CD4-positive, alpha-beta memory T cell (primary cell): ENCODE results near the gene ODF4. TPM values are rescaled to one million over a fixed set of nuclear protein-coding genes. Genes with fewer than 3 reads are reported as not detected.
"Not testable (repeated sequence)": the region's sequence is repeated elsewhere in the genome, so short reads cannot be mapped to it uniquely, and the experiment has no call there.

Source experiments
- CTCF ChIA-PET: fragments of 350-600 bp; sonication (Branson Sonifier 250); formaldehyde crosslinking; loops from one replicate; lab custom pipeline; 2021; ENCODE audit warnings: inconsistent platforms; ENCODE audit not compliant: partially characterized antibody; lab: Charles Lee
- POLR2A ChIA-PET: fragments of 350-600 bp; sonication (Branson Sonifier 250); formaldehyde crosslinking; loops from one replicate; lab custom pipeline; 2021; ENCODE audit not compliant: partially characterized antibody; lab: Charles Lee
- DNase-seq, 5 donors: peaks; one replicate each; pipeline versions ENCODE4 v3.0.0 to v3.0.0-alpha.2; 2020 to 2022; ENCODE audit warnings: mixed read lengths in 1 of 5
- H3K27ac ChIP-seq: one replicate; pipeline ENCODE4 v1.7.0; 2013; ENCODE audit warnings: low read depth, low read length
- H3K27me3 ChIP-seq: 2 replicates; pipeline ENCODE4 v1.7.0; 2013; ENCODE audit warnings: mild to moderate bottlenecking, low read length, moderate library complexity; ENCODE audit not compliant: insufficient read depth
- H3K36me3 ChIP-seq: 2 replicates; pipeline ENCODE4 v1.7.0; 2013; ENCODE audit warnings: mild to moderate bottlenecking, low read length, moderate library complexity; ENCODE audit not compliant: insufficient read depth
- H3K4me1 ChIP-seq: 2 replicates; pipeline ENCODE4 v1.7.0; 2013; ENCODE audit warnings: mild to moderate bottlenecking, low read length, moderate library complexity; ENCODE audit not compliant: insufficient read depth
- H3K4me3 ChIP-seq, 2 donors: one replicate each; pipeline ENCODE4 v1.7.0; 2013; ENCODE audit warnings: low read length in 2 of 2, mild to moderate bottlenecking in 1 of 2
- H3K9me3 ChIP-seq, 2 donors: one replicate each; pipeline ENCODE4 v1.7.0; 2013; ENCODE audit warnings: low read length in 2 of 2, control low read depth in 1 of 2; ENCODE audit not compliant: control insufficient read depth in 1 of 2
- H3K27ac Mint-ChIP-seq, 7 donors: one replicate each; pipeline ENCODE4 v1.8.0; 2020 to 2021; ENCODE audit warnings: mixed read lengths in 7 of 7, mild to moderate bottlenecking in 6 of 7, inconsistent platforms in 3 of 7, moderate library complexity in 3 of 7
- H3K27me3 Mint-ChIP-seq, 2 donors: one replicate each; pipeline ENCODE4 v1.8.0; 2020 to 2021; ENCODE audit warnings: mixed read lengths in 2 of 2
- H3K36me3 Mint-ChIP-seq, 2 donors: one replicate each; pipeline ENCODE4 v1.8.0; 2020 to 2021; ENCODE audit warnings: mixed read lengths in 2 of 2, inconsistent platforms in 1 of 2, mild to moderate bottlenecking in 1 of 2
- H3K4me1 Mint-ChIP-seq, 4 donors: one replicate each; pipeline ENCODE4 v1.8.0; 2020 to 2021; ENCODE audit warnings: mixed read lengths in 4 of 4, mild to moderate bottlenecking in 1 of 4
- H3K4me3 Mint-ChIP-seq, 8 donors: one replicate each; pipeline ENCODE4 v1.8.0; 2020 to 2021; ENCODE audit warnings: mixed read lengths in 8 of 8, mild to moderate bottlenecking in 7 of 8, moderate library complexity in 6 of 8, inconsistent platforms in 3 of 8
- H3K9me3 Mint-ChIP-seq, 8 donors: one replicate each; pipeline ENCODE4 v1.8.0; 2020 to 2021; ENCODE audit warnings: mixed read lengths in 8 of 8, mild to moderate bottlenecking in 5 of 8, inconsistent platforms in 3 of 8, moderate library complexity in 1 of 8
- intact Hi-C: fragments of 100-400 bp; cut with micrococcal nuclease; formaldehyde crosslinking; loops from one replicate; pipeline ENCODE4 v1.15.1; 2023
- polyA plus RNA-seq, 2 donors: library from polyadenylated mRNA; unstranded; fragments of 300-500 nt; fragmentation: Illumina TruSeq; gene quantifications; one replicate each; pipeline ENCODE4 v1.2.3, GENCODE V29; 2021
- total RNA-seq, 2 experiments: library from RNA; stranded (reverse); gene quantifications; one replicate each; pipeline ENCODE4 v1.2.3, GENCODE V29; 2021

The ODF4 gene
- total and polyA plus RNA-seq, 4 experiments from 2014 or later = not detected

- peak overlapping the region in 5 of 8 donors; percentile 46 to 68 (median 60) for H3K4me3 Mint-ChIP-seq
- H3K27me3 Mint-ChIP-seq = peaks cover 6 to 13% of the 10 kb centered on the region in 2 donors
- intact Hi-C loops = no loop called here
- H3K4me1 Mint-ChIP-seq = peaks cover 9 to 15% (median 10%) of the 10 kb centered on the region in 4 donors
- no peaks in the 10 kb centered on the region for H3K36me3 ChIP-seq
- H3K27me3 ChIP-seq = peaks cover 4% of the 10 kb centered on the region
- H3K27ac Mint-ChIP-seq = peak overlapping the region; percentile 64 to 96 (median 93)
- no peaks in the 10 kb centered on the region for H3K9me3 Mint-ChIP-seq
- H3K27ac ChIP-seq = no peak overlapping the region
- CTCF ChIA-PET = interaction anchor here (0.6 to 2.7 kb wide), 8 partner anchors 10 to 495 kb away, joined by 3 to 13 read pairs (median 6); partner anchors contain the start of gene KRABD2
- POLR2A ChIA-PET = interaction anchor here (0.6 to 2.8 kb wide), 4 partner anchors 10 to 42 kb away, joined by 3 to 18 read pairs (median 6); partner anchors contain the start of genes KRABD2 and NDEL1
- H3K4me3 ChIP-seq = no peak overlapping the region
- peaks cover 19% of the 10 kb centered on the region for H3K4me1 ChIP-seq
- H3K9me3 ChIP-seq = no peaks in the 10 kb centered on the region
- no peaks in the 10 kb centered on the region for H3K36me3 Mint-ChIP-seq
- peak; percentile 40 to 77 (median 56) for DNase-seq
Observed at GRCh38 chr17:8393470-8394231, 54.0 kb downstream of the ODF4 start.

DNA sequence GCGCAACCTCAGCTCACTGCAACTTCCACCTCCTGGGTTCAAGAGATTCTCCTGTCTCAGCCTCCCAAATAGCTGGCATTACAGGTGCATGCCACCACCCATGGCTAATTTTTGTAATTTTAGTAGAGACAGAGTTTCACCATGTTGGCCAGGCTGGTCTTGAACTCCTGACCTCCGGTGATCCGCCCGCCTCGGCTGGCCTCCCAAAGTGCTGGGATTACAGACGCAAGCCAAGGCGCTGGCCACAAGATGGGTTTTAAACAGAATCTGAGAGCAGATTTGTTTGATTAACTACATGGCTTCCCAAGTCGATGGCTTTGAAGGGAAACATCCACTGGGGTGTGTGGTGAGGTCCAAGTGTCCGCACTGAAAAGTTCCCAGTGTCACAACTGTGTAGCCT lies 54.9 kb downstream of the ODF4 start:
- Mint-ChIP-seq H3K27me3 (peaks cover 6 to 13% of the 10 kb centered on the region in 2 donors), H3K27ac (peak overlapping the region in 3 of 7 donors; percentile 24 to 81 (median 53)), H3K4me1 (peaks cover 9 to 15% (median 10%) of the 10 kb centered on the region in 4 donors)
- POLR2A ChIA-PET = interaction anchor here (0.6 to 2.8 kb wide), 4 partner anchors 11 to 201 kb away, joined by 3 to 18 read pairs (median 6); partner anchors contain the start of genes KRABD2 and NDEL1
- H3K27ac ChIP-seq, H3K36me3 Mint-ChIP-seq, DNase-seq, H3K27me3 ChIP-seq, H3K36me3 ChIP-seq, intact Hi-C loops, H3K4me3 ChIP-seq, H3K9me3 ChIP-seq, H3K9me3 Mint-ChIP-seq, H3K4me3 Mint-ChIP-seq: not testable (repeated sequence)
- CTCF ChIA-PET = interaction anchor here (0.6 to 2.0 kb wide), 6 partner anchors 11 to 494 kb away, joined by 3 to 10 read pairs (median 6); partner anchors contain the start of gene KRABD2
- H3K4me1 ChIP-seq = peaks cover 19% of the 10 kb centered on the region

Other genes with a start within 250 kb of the ODF4 start
- under 1 TPM; 0.32 to 0.33 TPM for gene ALOXE3, start 221.3 kb upstream of the ODF4 start, total RNA-seq
- gene ALOXE3, start 221.3 kb upstream of the ODF4 start, polyA plus RNA-seq = under 1 TPM in 1 of 2 donors, not detected in 1; 0.20 TPM
- gene HES7, start 215.7 kb upstream of the ODF4 start, total RNA-seq = not detected
- gene HES7, start 215.7 kb upstream of the ODF4 start, polyA plus RNA-seq = not detected
- 10 to 100 TPM; 78.9 to 79.4 TPM for gene PER1, start 187.4 kb upstream of the ODF4 start, total RNA-seq
- gene PER1, start 187.4 kb upstream of the ODF4 start, polyA plus RNA-seq = 10 to 100 TPM in 1 of 2 donors, 1 to 10 TPM in 1; 3.7 to 18.6 TPM
- gene VAMP2, start 176.9 kb upstream of the ODF4 start, total RNA-seq = 100 to 1,000 TPM; 190 to 203 TPM
- gene VAMP2, start 176.9 kb upstream of the ODF4 start, polyA plus RNA-seq = 100 to 1,000 TPM in 1 of 2 donors, 10 to 100 TPM in 1; 41.6 to 106 TPM
- gene TMEM107, start 163.5 kb upstream of the ODF4 start, total RNA-seq = 10 to 100 TPM; 25.0 to 25.3 TPM
- 10 to 100 TPM; 42.4 to 43.7 TPM for gene TMEM107, start 163.5 kb upstream of the ODF4 start, polyA plus RNA-seq
- 10 to 100 TPM; 19.2 to 19.4 TPM for gene BORCS6, start 149.7 kb upstream of the ODF4 start, total RNA-seq
- 10 to 100 TPM; 13.3 to 21.9 TPM for gene BORCS6, start 149.7 kb upstream of the ODF4 start, polyA plus RNA-seq
- gene AURKB, start 129.3 kb upstream of the ODF4 start, total RNA-seq = under 1 TPM; 0.67 to 0.83 TPM
- under 1 TPM in 1 of 2 donors, not detected in 1; 0.36 TPM for gene AURKB, start 129.3 kb upstream of the ODF4 start, polyA plus RNA-seq
- gene CTC1, start 91.8 kb upstream of the ODF4 start, total RNA-seq = 100 to 1,000 TPM; 310 to 317 TPM
- 10 to 100 TPM; 17.0 to 46.8 TPM for gene CTC1, start 91.8 kb upstream of the ODF4 start, polyA plus RNA-seq
- 10 to 100 TPM; 23.0 to 29.1 TPM for gene PFAS, start 90.6 kb upstream of the ODF4 start, total RNA-seq
- 10 to 100 TPM in 1 of 2 donors, 1 to 10 TPM in 1; 8.9 to 14.8 TPM for gene PFAS, start 90.6 kb upstream of the ODF4 start, polyA plus RNA-seq
- gene RANGRF, start 51.2 kb upstream of the ODF4 start, total RNA-seq = 10 to 100 TPM; 39.7 to 42.8 TPM
- 10 to 100 TPM; 77.5 to 96.2 TPM for gene RANGRF, start 51.2 kb upstream of the ODF4 start, polyA plus RNA-seq
- 1 to 10 TPM; 7.3 to 8.4 TPM for gene SLC25A35, start 44.4 kb upstream of the ODF4 start, total RNA-seq
- 1 to 10 TPM in 1 of 2 donors, under 1 TPM in 1; 0.86 to 1.1 TPM for gene SLC25A35, start 44.4 kb upstream of the ODF4 start, polyA plus RNA-seq
- gene ARHGEF15, start 29.6 kb upstream of the ODF4 start, total RNA-seq = not detected
- not detected for gene ARHGEF15, start 29.6 kb upstream of the ODF4 start, polyA plus RNA-seq
- gene RPL26, start 43.4 kb downstream of the ODF4 start, total RNA-seq = 1,000 to 10,000 TPM; 2,761 to 2,878 TPM
- 1,000 to 10,000 TPM; 1,274 to 1,731 TPM for gene RPL26, start 43.4 kb downstream of the ODF4 start, polyA plus RNA-seq
- gene RNF222, start 58.0 kb downstream of the ODF4 start, total RNA-seq = under 1 TPM; 0.15 to 0.17 TPM
- gene RNF222, start 58.0 kb downstream of the ODF4 start, polyA plus RNA-seq = under 1 TPM; 0.08 to 0.14 TPM
- 100 to 1,000 TPM; 115 to 120 TPM for gene NDEL1, start 96.0 kb downstream of the ODF4 start, total RNA-seq
- gene NDEL1, start 96.0 kb downstream of the ODF4 start, polyA plus RNA-seq = 10 to 100 TPM; 52.9 to 66.5 TPM